Measurements from ENCODE around the gene GPR42. TPM values are rescaled to one million over a fixed set of nuclear protein-coding genes. Genes with fewer than 3 reads are reported as not detected.

GPR42 gene
- total and polyA plus RNA-seq, 2 of the 4 experiments (the other 2 are of a cell fraction): not detected

- Histone ChIP-seq H4K5ac (ENCODE audit: low read depth, low read length) (no peak overlapping the region), H3K4ac (ENCODE audit: low read depth, low read length) (no peak overlapping the region), H3K9ac (ENCODE audit: low read depth, low read length) (no peak overlapping the region), H2BK5ac (ENCODE audit: low read depth, low read length, poor library complexity, severe bottlenecking) (no peak overlapping the region), H4K91ac (ENCODE audit: insufficient read depth, low read depth, low read length) (no peak overlapping the region), H2BK20ac (ENCODE audit: low read depth, low read length) (no peak overlapping the region), H3K27me3 (ENCODE audit: control insufficient read depth, insufficient read depth, low read length) (peaks cover 4% of the 10 kb centered on the region), H3K56ac (ENCODE audit: extremely low read depth, insufficient read depth, low read length) (no peak overlapping the region), H2AFZ (replicated peaks; ENCODE audit: low read length, poor library complexity) (no peak overlapping the region), H2BK120ac (ENCODE audit: low read depth, low read length) (no peak overlapping the region), H3K4me1 (ENCODE audit: control insufficient read depth, insufficient read depth, low read length) (no peaks in the 10 kb centered on the region), H3K23ac (ENCODE audit: low read depth, low read length) (no peak overlapping the region), H3K79me1 (ENCODE audit: low read depth in 1 of 2, low read length in 2 of 2) (no peaks in the 10 kb centered on the region), H3K9me3 (ENCODE audit: control insufficient read depth, insufficient read depth, low read length) (peaks cover 3% of the 10 kb centered on the region), H4K20me1 (ENCODE audit: insufficient read depth, low read length) (no peaks in the 10 kb centered on the region), H3K18ac (ENCODE audit: low read depth, low read length) (no peak overlapping the region), H3K4me3 (ENCODE audit: insufficient read depth, low read depth, low read length) (no peak overlapping the region), H3K27ac (ENCODE audit: insufficient read depth, low read length) (no peak overlapping the region), H2AK5ac (ENCODE audit: low read depth, low read length) (no peak overlapping the region), H3K9me1 (ENCODE audit: insufficient read depth, low read length) (no peaks in the 10 kb centered on the region), H3K36me3 (ENCODE audit: control insufficient read depth, insufficient read depth, low read length) (no peaks in the 10 kb centered on the region), H3K4me2 (ENCODE audit: low read depth, low read length) (no peak overlapping the region), H2AK9ac (replicated peaks; ENCODE audit: low read depth, low read length, poor library complexity) (no peak overlapping the region), H2BK15ac (ENCODE audit: low read depth, low read length) (no peak overlapping the region), H4K8ac (ENCODE audit: low read depth in 2 of 2, low read length in 2 of 2) (no peak overlapping the region), H3K14ac (replicated peaks; ENCODE audit: low read depth, low read length) (no peak overlapping the region)
- ATAC-seq (ENCODE audit: low read depth): no peak
- dilution Hi-C loops (cut with HindIII; ENCODE audit: low sequenced_read_pairs, unreplicated experiment): no loop called here
- POLR2A ChIA-PET (ENCODE audit: unreplicated experiment): no interaction called here
- DNase-seq: no peak
- CTCF ChIA-PET: no interaction called here
- no TSS peak for BruUV-seq (replicated peaks)
- WGBS, 2 experiments (ENCODE audit: extremely low coverage in 2 of 2, insufficient read length in 1 of 2): no CpG with 5 or more reads among the region's 1 CpG
- in situ Hi-C loops (cut with MboI; ENCODE audit: low sequenced_read_pairs): no loop called here
- TF ChIP-seq ELK1 (IDR thresholded peaks at IDR 0.05; ENCODE audit: borderline replicate concordance, low read depth, low read length): no peak
- TF ChIP-seq BHLHE40 (IDR thresholded peaks at IDR 0.05; ENCODE audit: low read depth, low read length): no peak
- TF ChIP-seq POLR2A (IDR thresholded peaks at IDR 0.05; ENCODE audit: low read depth, low read length): no peak
- no peak for TF ChIP-seq MAZ (IDR thresholded peaks at IDR 0.05; ENCODE audit: borderline replicate concordance, low read depth, low read length)
- TF ChIP-seq, protein P1, sequence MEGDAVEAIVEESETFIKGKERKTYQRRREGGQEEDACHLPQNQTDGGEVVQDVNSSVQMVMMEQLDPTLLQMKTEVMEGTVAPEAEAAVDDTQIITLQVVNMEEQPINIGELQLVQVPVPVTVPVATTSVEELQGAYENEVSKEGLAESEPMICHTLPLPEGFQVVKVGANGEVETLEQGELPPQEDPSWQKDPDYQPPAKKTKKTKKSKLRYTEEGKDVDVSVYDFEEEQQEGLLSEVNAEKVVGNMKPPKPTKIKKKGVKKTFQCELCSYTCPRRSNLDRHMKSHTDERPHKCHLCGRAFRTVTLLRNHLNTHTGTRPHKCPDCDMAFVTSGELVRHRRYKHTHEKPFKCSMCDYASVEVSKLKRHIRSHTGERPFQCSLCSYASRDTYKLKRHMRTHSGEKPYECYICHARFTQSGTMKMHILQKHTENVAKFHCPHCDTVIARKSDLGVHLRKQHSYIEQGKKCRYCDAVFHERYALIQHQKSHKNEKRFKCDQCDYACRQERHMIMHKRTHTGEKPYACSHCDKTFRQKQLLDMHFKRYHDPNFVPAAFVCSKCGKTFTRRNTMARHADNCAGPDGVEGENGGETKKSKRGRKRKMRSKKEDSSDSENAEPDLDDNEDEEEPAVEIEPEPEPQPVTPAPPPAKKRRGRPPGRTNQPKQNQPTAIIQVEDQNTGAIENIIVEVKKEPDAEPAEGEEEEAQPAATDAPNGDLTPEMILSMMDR (conservative IDR thresholded peaks at IDR 0.05; ENCODE audit: low read depth, low read length): no peak
- no peak for TF ChIP-seq RFX5 (IDR thresholded peaks at IDR 0.05; ENCODE audit: low read depth, low read length)
- no peak for TF ChIP-seq SMC3 (IDR thresholded peaks at IDR 0.05; ENCODE audit: low read depth, low read length)
- TF ChIP-seq RAD21 (IDR thresholded peaks at IDR 0.05; ENCODE audit: low read length): no peak
- no peak for TF ChIP-seq CHD1 (IDR thresholded peaks at IDR 0.05; ENCODE audit: low read depth, low read length)
- TF ChIP-seq NFE2L2 (IDR thresholded peaks at IDR 0.05; ENCODE audit: low read depth, low read length): no peak
- no peak for TF ChIP-seq MAFK (IDR thresholded peaks at IDR 0.05; ENCODE audit: low read depth, low read length)
- no peak for TF ChIP-seq USF2 (IDR thresholded peaks at IDR 0.05; ENCODE audit: low read depth, low read length)
- intact Hi-C loops (cut with micrococcal nuclease): no loop called here
Observed at GRCh38 chr19:35379992-35380391, 9.1 kb downstream of the GPR42 start.
